ENCODE measurements around the gene CMC1.

DNA sequence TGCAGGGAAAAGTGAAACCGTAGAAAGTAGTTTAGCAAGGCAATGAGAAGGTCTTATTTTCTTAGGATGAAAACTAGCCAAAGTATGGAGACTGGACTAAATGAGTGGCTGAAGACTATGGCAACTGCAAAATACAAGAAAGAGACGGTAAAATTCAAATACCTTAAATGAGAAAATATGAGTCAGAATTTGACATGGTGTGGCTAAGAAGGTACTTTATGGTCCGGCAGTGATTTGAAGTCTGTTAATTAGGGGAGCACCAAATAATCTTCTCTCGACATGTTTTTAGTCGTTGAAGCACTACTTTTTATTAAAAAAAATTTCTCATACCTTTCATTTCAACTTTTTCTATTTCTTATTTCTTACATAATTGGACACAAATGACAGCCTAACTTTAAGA is 12.8 kb upstream of the CMC1 start:
- TF ChIP-seq FOXP2 (optimal IDR thresholded peaks at IDR 0.05; ENCODE audit: control extremely low read depth, extremely low read length, insufficient read depth) (no peak), POLR2AphosphoS5 (IDR thresholded peaks at IDR 0.05; ENCODE audit: borderline replicate concordance, low read depth, low read length) (no peak), EZH2 (IDR thresholded peaks at IDR 0.05) (no peak)
